Astrocyte (in vitro differentiated cells and primary cell): ENCODE results near the gene ECT2. TPM values are rescaled to one million over a fixed set of nuclear protein-coding genes. Genes with fewer than 3 reads are reported as not detected.

ENCODE experiments used
- DNase-seq: peaks from one replicate; pipeline ENCODE4 v3.0.0-alpha.2; 2010; ENCODE audit warnings: low read depth
- FAIRE-seq: peaks from 2 replicates; lab custom pipeline; 2011; peaks lifted over from hg19 to GRCh38; lab: Jason Lieb, UNC
- H2AFZ ChIP-seq: 2 replicates; pipeline ENCODE4 v1.6.0; 2012; ENCODE audit warnings: low read depth, low read length, inconsistent platforms
- H3K27ac ChIP-seq: 2 replicates; pipeline ENCODE4 v1.5.1; 2011; ENCODE audit warnings: low read depth, low read length, inconsistent platforms
- H3K27me3 ChIP-seq: 2 replicates; pipeline ENCODE4 v1.6.0; 2011; ENCODE audit warnings: low read length, inconsistent platforms; ENCODE audit not compliant: insufficient read depth
- H3K36me3 ChIP-seq: 2 replicates; pipeline ENCODE4 v1.5.1; 2011; ENCODE audit warnings: low read length, inconsistent platforms; ENCODE audit not compliant: insufficient read depth
- H3K4me1 ChIP-seq: 2 replicates; pipeline ENCODE4 v1.5.1; 2011; ENCODE audit warnings: low read length, inconsistent platforms; ENCODE audit not compliant: insufficient read depth
- H3K4me2 ChIP-seq: 2 replicates; pipeline ENCODE4 v1.6.0; 2012; ENCODE audit warnings: low read length, inconsistent platforms
- H3K4me3 ChIP-seq: 2 replicates; pipeline ENCODE4 v1.5.1; 2011; ENCODE audit warnings: low read depth, mild to moderate bottlenecking, low read length, inconsistent platforms; ENCODE audit not compliant: insufficient read depth
- H3K79me2 ChIP-seq: 2 replicates; pipeline ENCODE4 v1.6.0; 2012; ENCODE audit warnings: mild to moderate bottlenecking, low read length, inconsistent platforms; ENCODE audit not compliant: insufficient read depth
- H3K9ac ChIP-seq: 2 replicates; pipeline ENCODE4 v1.6.0; 2012; ENCODE audit warnings: mild to moderate bottlenecking, low read length, inconsistent platforms
- H3K9me3 ChIP-seq: 2 replicates; pipeline ENCODE4 v1.5.1; 2012; ENCODE audit warnings: low read depth, mild to moderate bottlenecking, low read length, inconsistent platforms; ENCODE audit not compliant: insufficient read depth
- H4K20me1 ChIP-seq: 2 replicates; pipeline ENCODE4 v1.6.0; 2012; ENCODE audit warnings: low read length, inconsistent platforms; ENCODE audit not compliant: insufficient read depth
- H3K27ac Mint-ChIP-seq: one replicate; pipeline ENCODE4 v1.8.0; 2021; ENCODE audit warnings: mild to moderate bottlenecking, mixed read lengths; ENCODE audit not compliant: unreplicated experiment
- H3K27me3 Mint-ChIP-seq: one replicate; pipeline ENCODE4 v1.8.0; 2021; ENCODE audit warnings: low read depth, mixed read lengths; ENCODE audit not compliant: unreplicated experiment
- H3K36me3 Mint-ChIP-seq: one replicate; pipeline ENCODE4 v1.8.0; 2021; ENCODE audit warnings: low read depth, mixed read lengths; ENCODE audit not compliant: unreplicated experiment
- H3K4me1 Mint-ChIP-seq: one replicate; pipeline ENCODE4 v1.8.0; 2021; ENCODE audit warnings: low read depth, mixed read lengths; ENCODE audit not compliant: unreplicated experiment
- H3K4me3 Mint-ChIP-seq: one replicate; pipeline ENCODE4 v1.8.0; 2021; ENCODE audit warnings: mild to moderate bottlenecking, moderate library complexity, mixed read lengths; ENCODE audit not compliant: unreplicated experiment
- H3K9me3 Mint-ChIP-seq: one replicate; pipeline ENCODE4 v1.8.0; 2021; ENCODE audit warnings: mild to moderate bottlenecking, mixed read lengths; ENCODE audit not compliant: unreplicated experiment
- CTCF ChIP-seq: IDR thresholded peaks from 2 replicates; pipeline ENCODE4 v1.5.1; 2011; ENCODE audit warnings: low read depth, mild to moderate bottlenecking, inconsistent platforms, low read length, moderate library complexity; ENCODE audit not compliant: insufficient read depth
- EZH2 ChIP-seq: IDR thresholded peaks from 2 replicates; pipeline ENCODE4 v1.6.1; 2012; ENCODE audit warnings: mild to moderate bottlenecking, low read length, inconsistent platforms; ENCODE audit not compliant: insufficient read depth
- total RNA-seq: library from RNA; stranded (reverse); gene quantifications from 2 replicates; pipeline ENCODE4 v1.2.1, GENCODE V29; 2021

ECT2 gene
- total RNA-seq, 1 donor from 2014 or later = 16.4 TPM

- H3K4me1 ChIP-seq = no peaks in the 10 kb centered on the region
- no peak for TF ChIP-seq EZH2
- TF ChIP-seq CTCF = no peak
- FAIRE-seq (no peak), DNase-seq (no peak)
- no peak overlapping the region for H2AFZ ChIP-seq
- no peak overlapping the region for H3K27ac Mint-ChIP-seq
- H3K36me3 Mint-ChIP-seq = no peaks in the 10 kb centered on the region
- no peaks in the 10 kb centered on the region for H3K79me2 ChIP-seq
- H4K20me1 ChIP-seq = no peaks in the 10 kb centered on the region
- no peak overlapping the region for H3K9ac ChIP-seq
- peaks cover 7% of the 10 kb centered on the region for H3K36me3 ChIP-seq
- H3K9me3 ChIP-seq = no peaks in the 10 kb centered on the region
- no peak overlapping the region for H3K4me3 ChIP-seq
- no peaks in the 10 kb centered on the region for H3K4me1 Mint-ChIP-seq
- H3K9me3 Mint-ChIP-seq = no peaks in the 10 kb centered on the region
- no peak overlapping the region for H3K4me2 ChIP-seq
- no peak overlapping the region for H3K27ac ChIP-seq
- H3K27me3 Mint-ChIP-seq = no peaks in the 10 kb centered on the region
- no peak overlapping the region for H3K4me3 Mint-ChIP-seq
- H3K27me3 ChIP-seq = no peaks in the 10 kb centered on the region
These were observed 49.6 kb downstream of the ECT2 start for GRCh38 chr3:172800156-172800555.

DNA sequence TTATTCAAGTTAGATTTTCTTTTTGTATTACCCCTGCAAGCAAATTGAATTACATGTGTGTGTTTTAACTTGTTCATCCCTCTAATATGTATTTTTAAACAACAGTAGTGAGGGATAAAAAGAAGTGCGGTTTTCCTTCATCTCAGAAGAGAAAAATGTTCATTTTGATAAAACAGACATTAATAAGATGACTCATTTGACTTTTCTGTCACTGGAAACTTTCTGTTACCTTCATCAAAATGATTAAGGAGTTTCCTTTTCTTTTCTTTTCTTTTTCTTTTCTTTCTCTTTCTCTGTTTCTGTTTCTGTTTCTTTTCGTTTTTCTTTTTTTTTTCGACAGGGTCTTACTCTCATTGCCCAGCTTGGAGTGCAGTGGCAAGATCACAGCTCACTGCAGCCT is 53.0 kb downstream of the ECT2 start:
- no peak overlapping the region for H3K4me2 ChIP-seq
- H3K4me1 ChIP-seq = no peaks in the 10 kb centered on the region
- Mint-ChIP-seq H3K27me3 (no peaks in the 10 kb centered on the region), H3K27ac (no peak overlapping the region), H3K4me3 (no peak overlapping the region), H3K9me3 (no peaks in the 10 kb centered on the region), H3K36me3 (no peaks in the 10 kb centered on the region), H3K4me1 (no peaks in the 10 kb centered on the region)
- H4K20me1 ChIP-seq = no peaks in the 10 kb centered on the region
- H2AFZ ChIP-seq = no peak overlapping the region
- no peak overlapping the region for H3K9ac ChIP-seq
- no peak overlapping the region for H3K27ac ChIP-seq
- TF ChIP-seq CTCF (no peak), EZH2 (no peak)
- no peak overlapping the region for H3K4me3 ChIP-seq
- H3K36me3 ChIP-seq = peaks cover 20% of the 10 kb centered on the region
- H3K79me2 ChIP-seq = no peaks in the 10 kb centered on the region
- DNase-seq = peak; percentile 48
- H3K9me3 ChIP-seq = no peaks in the 10 kb centered on the region
- H3K27me3 ChIP-seq = no peaks in the 10 kb centered on the region
- FAIRE-seq = no peak

- Mint-ChIP-seq H3K4me1 (no peaks in the 10 kb centered on the region), H3K9me3 (no peaks in the 10 kb centered on the region), H3K27ac (no peak overlapping the region), H3K4me3 (no peak overlapping the region), H3K36me3 (no peaks in the 10 kb centered on the region), H3K27me3 (no peaks in the 10 kb centered on the region)
- H3K36me3 ChIP-seq = peaks cover 20% of the 10 kb centered on the region
- H3K27ac ChIP-seq = no peak overlapping the region
- no peak for TF ChIP-seq CTCF
- TF ChIP-seq EZH2 = no peak
- H2AFZ ChIP-seq = no peak overlapping the region
- H3K79me2 ChIP-seq = no peaks in the 10 kb centered on the region
- no peak overlapping the region for H3K4me3 ChIP-seq
- no peak overlapping the region for H3K9ac ChIP-seq
- H3K4me2 ChIP-seq = no peak overlapping the region
- no peaks in the 10 kb centered on the region for H4K20me1 ChIP-seq
- no peak for DNase-seq
- no peaks in the 10 kb centered on the region for H3K27me3 ChIP-seq
- H3K9me3 ChIP-seq = no peaks in the 10 kb centered on the region
- H3K4me1 ChIP-seq = no peaks in the 10 kb centered on the region
- no peak for FAIRE-seq
These were observed 53.8 kb downstream of the ECT2 start for GRCh38 chr3:172804323-172804722.
